A549 (cell line): ENCODE data around the gene STT3B. TPM values are rescaled to one million over a fixed set of nuclear protein-coding genes. Genes with fewer than 3 reads are reported as not detected.

Experiments used
- ATAC-seq, 2 experiments: fragments of 200-7000 bp in 1 of 2; fragments of >200 bp in 1 of 2; cut with Nextera tagmentation in 1 of 2; cut with Tn5 transposase in 1 of 2; 3 replicates each; pipeline versions ENCODE4 v1.8.0 to v1.9.1; 2018 to 2020; ENCODE audit warnings: mild to moderate bottlenecking in 1 of 2, moderate library complexity in 1 of 2
- CTCF ChIA-PET: fragments of 300-600 bp; sonication (Branson Sonifier 250); formaldehyde crosslinking; extraction: SDS; loops from one replicate; lab custom pipeline; 2021; ENCODE audit warnings: antibody characterized with exemption, inconsistent platforms; lab: Yijun Ruan, JAX
- POLR2A ChIA-PET: fragments of 350-600 bp; formaldehyde crosslinking; extraction: SDS; loops from one replicate; lab custom pipeline; 2021; ENCODE audit warnings: antibody characterized with exemption, inconsistent platforms; lab: Yijun Ruan, JAX
- DNase-seq, 2 experiments: peaks; one replicate each; pipeline versions ENCODE4 v3.0.0 to v3.0.0-alpha.2; 2011 to 2016; ENCODE audit warnings: low read depth in 1 of 2, low spot score in 1 of 2
- FAIRE-seq: peaks from 2 replicates; lab custom pipeline; 2011; peaks lifted over from hg19 to GRCh38; lab: Jason Lieb, UNC
- H3K27ac ChIP-seq, 2 experiments: fragments of >200 bp; sonication (Bioruptor Twin); formaldehyde crosslinking; 3 replicates each; pipeline ENCODE4 v1.5.1; 2016 to 2017
- H3K4me1 ChIP-seq: fragments of >200 bp; sonication (Bioruptor Twin); formaldehyde crosslinking; 3 replicates; pipeline ENCODE4 v1.6.1; 2016
- H3K4me2 ChIP-seq: fragments of >200 bp; sonication (Bioruptor Twin); formaldehyde crosslinking; 3 replicates; pipeline ENCODE4 v1.6.1; 2016
- H3K4me3 ChIP-seq: fragments of >200 bp; sonication (Bioruptor Twin); formaldehyde crosslinking; 3 replicates; pipeline ENCODE4 v1.5.1; 2016
- H3K9me3 ChIP-seq: fragments of >200 bp; sonication (Bioruptor Twin); formaldehyde crosslinking; 3 replicates; pipeline ENCODE4 v1.6.1; 2016
- CEBPB ChIP-seq, 2 experiments: fragments of >200 bp in 1 of 2; sonication (Bioruptor Twin) in 1 of 2; formaldehyde crosslinking in 1 of 2; IDR thresholded peaks; 2 replicates each; pipeline ENCODE4 v1.6.1; 2012 to 2016
- CHD2 ChIP-seq: fragments of 150-350 bp; IDR thresholded peaks from 2 replicates; pipeline ENCODE4 v1.6.1; 2014; ENCODE audit warnings: low read length; ENCODE audit not compliant: partially characterized antibody
- EHMT2 ChIP-seq: fragments of 200-600 bp; sonication (generic); IDR thresholded peaks from 2 replicates; pipeline ENCODE4 v1.6.1; 2016; ENCODE audit warnings: antibody characterized with exemption, low read depth, mild to moderate bottlenecking, moderate library complexity
- EP300 ChIP-seq, 2 experiments: fragments of >200 bp; sonication (Bioruptor Twin); formaldehyde crosslinking; IDR thresholded peaks; 2 replicates in 1 of 2; 3 replicates in 1 of 2; pipeline ENCODE4 v1.6.1; 2016 to 2017
- FOSB ChIP-seq: fragments of 250-450 bp; sonication (Bioruptor Pico); IDR thresholded peaks from 2 replicates; pipeline ENCODE4 v1.5.0; 2020; ENCODE audit warnings: mild to moderate bottlenecking, moderate library complexity
- FOXS1 ChIP-seq: fragments of 250-450 bp; sonication (Bioruptor Pico); IDR thresholded peaks from 2 replicates; pipeline ENCODE4 v1.5.0; 2020; ENCODE audit warnings: mild to moderate bottlenecking, moderate library complexity
- HOXA7 ChIP-seq: fragments of 250-450 bp; sonication (Bioruptor Pico); IDR thresholded peaks from 2 replicates; pipeline ENCODE4 v1.5.0; 2020; ENCODE audit warnings: mild to moderate bottlenecking, moderate library complexity
- HOXB5 ChIP-seq: fragments of 250-450 bp; sonication (Bioruptor Pico); IDR thresholded peaks from 2 replicates; pipeline ENCODE4 v1.5.0; 2020; ENCODE audit warnings: mild to moderate bottlenecking, moderate library complexity
- JUN ChIP-seq, 2 experiments: fragments of >200 bp; sonication (Bioruptor Twin); formaldehyde crosslinking; IDR thresholded peaks; 2 replicates in 1 of 2; 3 replicates in 1 of 2; pipeline ENCODE4 v1.6.1; 2016 to 2017
- KDM1A ChIP-seq: fragments of 200-600 bp; sonication (generic); IDR thresholded peaks from 2 replicates; pipeline ENCODE4 v1.6.1; 2016; ENCODE audit warnings: low read depth, mild to moderate bottlenecking
- KDM5A ChIP-seq: fragments of 200-600 bp; sonication (generic); IDR thresholded peaks from 2 replicates; pipeline ENCODE4 v1.6.1; 2016; ENCODE audit warnings: antibody characterized with exemption, mild to moderate bottlenecking
- MAFK ChIP-seq: fragments of 450-650 bp; IDR thresholded peaks from 2 replicates; pipeline ENCODE4 v1.6.1; 2014; ENCODE audit not compliant: partially characterized antibody
- MYC ChIP-seq: IDR thresholded peaks from 2 replicates; pipeline ENCODE4 v1.6.1; 2012; ENCODE audit warnings: mild to moderate bottlenecking, inconsistent platforms, low read length, improper control_type of control experiment, borderline replicate concordance
- NPAS2 ChIP-seq: fragments of 250-450 bp; sonication (Bioruptor Pico); IDR thresholded peaks from 2 replicates; pipeline ENCODE4 v1.8.0; 2022; ENCODE audit warnings: mild to moderate bottlenecking, moderate library complexity, borderline replicate concordance
- RAD21 ChIP-seq, 2 experiments: fragments of >200 bp in 1 of 2; sonication (Bioruptor Twin) in 1 of 2; formaldehyde crosslinking in 1 of 2; IDR thresholded peaks in 1 of 2; conservative IDR thresholded peaks in 1 of 2; 2 replicates in 1 of 2; 3 replicates in 1 of 2; pipeline ENCODE4 v1.6.1; 2012 to 2018; ENCODE audit warnings: inconsistent platforms in 1 of 2
- RCOR1 ChIP-seq: fragments of 150-350 bp; IDR thresholded peaks from 2 replicates; pipeline ENCODE4 v1.6.1; 2014; ENCODE audit warnings: antibody characterized with exemption, low read length, low read depth
- RNF2 ChIP-seq: fragments of 200-600 bp; sonication (generic); IDR thresholded peaks from 2 replicates; pipeline ENCODE4 v1.6.1; 2016; ENCODE audit warnings: low read depth, mild to moderate bottlenecking, antibody characterized with exemption, moderate library complexity, borderline replicate concordance
- SMC3 ChIP-seq: fragments of >200 bp; sonication (Bioruptor Twin); formaldehyde crosslinking; IDR thresholded peaks from 3 replicates; pipeline ENCODE4 v1.6.1; 2018; ENCODE audit warnings: inconsistent platforms
- SREBF2 ChIP-seq: fragments of 450-650 bp; IDR thresholded peaks from 2 replicates; pipeline ENCODE4 v1.6.1; 2014; ENCODE audit warnings: mild to moderate bottlenecking, moderate library complexity
- TFCP2L1 ChIP-seq: fragments of 250-450 bp; sonication (Bioruptor Pico); IDR thresholded peaks from 2 replicates; pipeline ENCODE4 v1.5.0; 2021; ENCODE audit warnings: mild to moderate bottlenecking
- TP53 ChIP-seq: fragments of 250-450 bp; sonication (Bioruptor Pico); IDR thresholded peaks from 2 replicates; pipeline ENCODE4 v1.5.0; 2021; ENCODE audit warnings: mild to moderate bottlenecking, moderate library complexity
- ZC3H11A ChIP-seq: fragments of 450-650 bp; IDR thresholded peaks from 2 replicates; pipeline ENCODE4 v1.6.1; 2014; ENCODE audit warnings: antibody characterized with exemption, mild to moderate bottlenecking
- ZFP36 ChIP-seq: fragments of 450-650 bp; IDR thresholded peaks from 2 replicates; pipeline ENCODE4 v1.6.1; 2014; ENCODE audit warnings: borderline replicate concordance; ENCODE audit not compliant: partially characterized antibody
- ZNF302 ChIP-seq: fragments of 250-450 bp; sonication (Bioruptor Pico); IDR thresholded peaks from 2 replicates; pipeline ENCODE4 v1.9.0; 2021; ENCODE audit warnings: inconsistent platforms, mild to moderate bottlenecking, moderate library complexity
- WGBS: methylation state at CpG from one replicate; pipeline ENCODE4 v1.1.6; 2017; ENCODE audit errors: missing lambda C conversion rate; 5-methylcytosine and 5-hydroxymethylcytosine counted together
- polyA plus RNA-seq, 4 experiments: library from polyadenylated mRNA; depleted of rRNA in 3 of 4; stranded (reverse); fragments of >200 nt; fragmentation: RNase III in 1 of 4; extraction: RNeasy Plus Mini Kit Qiagen cat#74134 plus additional on column Dnase treatment in 1 of 4; gene quantifications; 2 replicates in 3 of 4; 3 replicates in 1 of 4; pipeline ENCODE4 v1.2.3, GENCODE V29; 2011 to 2017
- TF ChIP-seq, protein P1 (sequence below): IDR thresholded peaks from 2 replicates; pipeline ENCODE4 v1.6.1; 2012; ENCODE audit warnings: low read depth, borderline replicate concordance
- TF ChIP-seq, protein P2 (sequence below): fragments of 450-650 bp; IDR thresholded peaks from 2 replicates; pipeline ENCODE4 v1.6.1; 2014; ENCODE audit warnings: antibody characterized with exemption
- TF ChIP-seq, protein P3 (sequence below): fragments of 200-600 bp; sonication (generic); IDR thresholded peaks from 2 replicates; pipeline ENCODE4 v1.6.1; 2016; ENCODE audit warnings: antibody characterized with exemption, mild to moderate bottlenecking, moderate library complexity
- TF ChIP-seq, protein P4 (sequence below): IDR thresholded peaks from 2 replicates; pipeline ENCODE4 v1.6.1; 2012

The STT3B gene
- polyA plus RNA-seq, 2 of the 4 experiments (the other 2 are of a cell fraction): 92.1 to 171 TPM

DNA sequence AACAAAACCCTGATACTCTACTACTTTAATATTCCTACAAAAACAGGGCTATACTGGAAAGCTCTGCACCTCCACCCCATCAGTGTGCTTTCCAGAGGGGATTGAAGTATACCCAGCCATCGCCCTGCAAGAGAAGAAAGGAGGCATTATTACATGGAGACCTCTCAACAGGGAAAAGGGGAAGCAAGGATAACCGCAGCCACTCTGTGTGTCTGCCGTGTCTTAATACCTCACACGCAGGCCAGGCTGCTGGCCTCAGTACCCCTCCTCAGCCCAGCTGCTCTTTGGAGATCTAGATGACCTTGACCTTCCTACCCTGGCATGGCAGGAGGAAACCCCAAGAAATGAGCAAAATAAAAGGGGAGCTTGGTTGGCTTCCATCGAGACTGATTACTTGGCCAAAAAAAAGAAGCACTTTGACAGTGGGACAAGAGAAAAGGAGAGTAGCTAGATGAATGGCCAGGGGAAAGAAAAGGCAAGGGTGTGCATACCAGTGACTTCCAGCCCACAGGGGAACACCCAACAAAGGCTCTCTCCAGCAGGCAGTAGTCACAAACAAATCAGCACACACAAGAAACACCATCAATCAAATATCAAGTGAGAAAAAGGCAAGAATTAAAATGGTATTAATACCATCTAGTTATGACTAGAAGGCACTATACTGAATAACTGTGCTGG, 129.4 kb downstream of the STT3B start:
- no peak overlapping the region for H3K4me3 ChIP-seq
- ChIA-PET POLR2A (no interaction called here), CTCF (no interaction called here)
- TF ChIP-seq FOXS1 (CRISPR knock-in tag) (no peak), HOXB5 (CRISPR knock-in tag) (no peak), EHMT2 (no peak), TP53 (CRISPR knock-in tag) (no peak), SMC3 (no peak), ZFP36 (no peak), MYC (no peak), MAFK (no peak), RNF2 (no peak), HOXA7 (CRISPR knock-in tag) (no peak), EP300 (IDR thresholded peaks at IDR 0.05) (no peak), ZNF302 (no peak), CEBPB (IDR thresholded peaks at IDR 0.05) (no peak), JUN (IDR thresholded peaks at IDR 0.05) (no peak), FOSB (no peak), KDM5A (no peak), KDM1A (no peak)
- TF ChIP-seq, protein P1, sequence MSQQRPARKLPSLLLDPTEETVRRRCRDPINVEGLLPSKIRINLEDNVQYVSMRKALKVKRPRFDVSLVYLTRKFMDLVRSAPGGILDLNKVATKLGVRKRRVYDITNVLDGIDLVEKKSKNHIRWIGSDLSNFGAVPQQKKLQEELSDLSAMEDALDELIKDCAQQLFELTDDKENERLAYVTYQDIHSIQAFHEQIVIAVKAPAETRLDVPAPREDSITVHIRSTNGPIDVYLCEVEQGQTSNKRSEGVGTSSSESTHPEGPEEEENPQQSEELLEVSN: no peak
- TF ChIP-seq, protein P2, sequence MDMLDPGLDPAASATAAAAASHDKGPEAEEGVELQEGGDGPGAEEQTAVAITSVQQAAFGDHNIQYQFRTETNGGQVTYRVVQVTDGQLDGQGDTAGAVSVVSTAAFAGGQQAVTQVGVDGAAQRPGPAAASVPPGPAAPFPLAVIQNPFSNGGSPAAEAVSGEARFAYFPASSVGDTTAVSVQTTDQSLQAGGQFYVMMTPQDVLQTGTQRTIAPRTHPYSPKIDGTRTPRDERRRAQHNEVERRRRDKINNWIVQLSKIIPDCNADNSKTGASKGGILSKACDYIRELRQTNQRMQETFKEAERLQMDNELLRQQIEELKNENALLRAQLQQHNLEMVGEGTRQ: no peak
- no peak for DNase-seq
- H3K27ac ChIP-seq: no peak overlapping the region
- no peak for FAIRE-seq
- H3K4me2 ChIP-seq: no peak overlapping the region
- no peaks in the 10 kb centered on the region for H3K4me1 ChIP-seq
- ATAC-seq: no peak
- 90% methylated on average over 5 of the region's 5 CpGs for WGBS
- peaks cover 6% of the 10 kb centered on the region; the same call in 1 of the 3 replicates for H3K9me3 ChIP-seq

DNA sequence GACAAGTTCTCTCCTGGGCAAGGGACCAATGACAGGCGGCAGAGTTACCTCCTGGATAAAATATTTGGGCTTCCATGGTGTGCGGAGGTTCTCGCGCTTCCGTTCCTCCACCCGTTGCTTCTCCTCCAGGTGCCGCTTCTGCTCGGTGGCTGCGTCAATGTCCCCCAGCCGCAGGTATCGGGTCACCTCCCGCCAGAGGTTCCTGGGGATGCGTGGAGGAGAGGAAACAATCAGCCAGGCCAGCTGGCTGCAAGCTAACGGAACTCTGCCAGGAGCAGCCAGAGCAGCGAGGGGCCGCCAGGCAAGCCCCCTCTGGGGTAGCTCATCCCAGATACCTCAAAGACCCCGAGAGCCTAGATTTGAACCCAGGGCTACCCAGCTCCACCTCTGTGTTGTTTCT, 131.3 kb downstream of the STT3B start:
- DNase-seq: no peak
- Histone ChIP-seq H3K4me3 (no peak overlapping the region), H3K4me2 (no peak overlapping the region), H3K9me3 (no peaks in the 10 kb centered on the region)
- CTCF ChIA-PET: interaction anchor here (1.2 kb wide), 1 partner anchor 17 kb away, joined by 3 read pairs; no protein-coding TSS in a partner anchor
- ATAC-seq: no peak
- WGBS: 94% methylated on average over 15 of the region's 17 CpGs
- TF ChIP-seq TFCP2L1 (no peak), FOXS1 (CRISPR knock-in tag) (no peak), MYC (no peak), ZNF302 (no peak), FOSB (no peak), RCOR1 (no peak), TP53 (CRISPR knock-in tag) (no peak), MAFK (no peak), ZC3H11A (no peak), RNF2 (no peak), SREBF2 (no peak), RAD21 (conservative IDR thresholded peaks at IDR 0.05 in 1 of 2, IDR thresholded peaks at IDR 0.05 in 1 of 2) (no peak), KDM1A (no peak), CHD2 (no peak), NPAS2 (CRISPR knock-in tag) (no peak)
- TF ChIP-seq, protein P3, sequence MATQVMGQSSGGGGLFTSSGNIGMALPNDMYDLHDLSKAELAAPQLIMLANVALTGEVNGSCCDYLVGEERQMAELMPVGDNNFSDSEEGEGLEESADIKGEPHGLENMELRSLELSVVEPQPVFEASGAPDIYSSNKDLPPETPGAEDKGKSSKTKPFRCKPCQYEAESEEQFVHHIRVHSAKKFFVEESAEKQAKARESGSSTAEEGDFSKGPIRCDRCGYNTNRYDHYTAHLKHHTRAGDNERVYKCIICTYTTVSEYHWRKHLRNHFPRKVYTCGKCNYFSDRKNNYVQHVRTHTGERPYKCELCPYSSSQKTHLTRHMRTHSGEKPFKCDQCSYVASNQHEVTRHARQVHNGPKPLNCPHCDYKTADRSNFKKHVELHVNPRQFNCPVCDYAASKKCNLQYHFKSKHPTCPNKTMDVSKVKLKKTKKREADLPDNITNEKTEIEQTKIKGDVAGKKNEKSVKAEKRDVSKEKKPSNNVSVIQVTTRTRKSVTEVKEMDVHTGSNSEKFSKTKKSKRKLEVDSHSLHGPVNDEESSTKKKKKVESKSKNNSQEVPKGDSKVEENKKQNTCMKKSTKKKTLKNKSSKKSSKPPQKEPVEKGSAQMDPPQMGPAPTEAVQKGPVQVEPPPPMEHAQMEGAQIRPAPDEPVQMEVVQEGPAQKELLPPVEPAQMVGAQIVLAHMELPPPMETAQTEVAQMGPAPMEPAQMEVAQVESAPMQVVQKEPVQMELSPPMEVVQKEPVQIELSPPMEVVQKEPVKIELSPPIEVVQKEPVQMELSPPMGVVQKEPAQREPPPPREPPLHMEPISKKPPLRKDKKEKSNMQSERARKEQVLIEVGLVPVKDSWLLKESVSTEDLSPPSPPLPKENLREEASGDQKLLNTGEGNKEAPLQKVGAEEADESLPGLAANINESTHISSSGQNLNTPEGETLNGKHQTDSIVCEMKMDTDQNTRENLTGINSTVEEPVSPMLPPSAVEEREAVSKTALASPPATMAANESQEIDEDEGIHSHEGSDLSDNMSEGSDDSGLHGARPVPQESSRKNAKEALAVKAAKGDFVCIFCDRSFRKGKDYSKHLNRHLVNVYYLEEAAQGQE: no peak
- TF ChIP-seq, protein P4, sequence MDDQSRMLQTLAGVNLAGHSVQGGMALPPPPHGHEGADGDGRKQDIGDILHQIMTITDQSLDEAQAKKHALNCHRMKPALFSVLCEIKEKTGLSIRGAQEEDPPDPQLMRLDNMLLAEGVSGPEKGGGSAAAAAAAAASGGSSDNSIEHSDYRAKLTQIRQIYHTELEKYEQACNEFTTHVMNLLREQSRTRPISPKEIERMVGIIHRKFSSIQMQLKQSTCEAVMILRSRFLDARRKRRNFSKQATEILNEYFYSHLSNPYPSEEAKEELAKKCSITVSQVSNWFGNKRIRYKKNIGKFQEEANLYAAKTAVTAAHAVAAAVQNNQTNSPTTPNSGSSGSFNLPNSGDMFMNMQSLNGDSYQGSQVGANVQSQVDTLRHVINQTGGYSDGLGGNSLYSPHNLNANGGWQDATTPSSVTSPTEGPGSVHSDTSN: no peak
- TF ChIP-seq, all 56 proteins: peak for 0
- Histone ChIP-seq H3K4me1 (no peaks in the 10 kb centered on the region), H3K27ac (no peak overlapping the region)
- no peak for FAIRE-seq
- POLR2A ChIA-PET: no interaction called here
